ENCODE data around the gene MYCL. TPM values are rescaled to one million over a fixed set of nuclear protein-coding genes. Genes with fewer than 3 reads are reported as not detected.

The MYCL gene
- total and polyA plus RNA-seq, 2 of the 13 experiments (the other 11 are each of a cell fraction or from before 2014, with no cell fraction given) = 0.31 to 1.7 TPM

DNA sequence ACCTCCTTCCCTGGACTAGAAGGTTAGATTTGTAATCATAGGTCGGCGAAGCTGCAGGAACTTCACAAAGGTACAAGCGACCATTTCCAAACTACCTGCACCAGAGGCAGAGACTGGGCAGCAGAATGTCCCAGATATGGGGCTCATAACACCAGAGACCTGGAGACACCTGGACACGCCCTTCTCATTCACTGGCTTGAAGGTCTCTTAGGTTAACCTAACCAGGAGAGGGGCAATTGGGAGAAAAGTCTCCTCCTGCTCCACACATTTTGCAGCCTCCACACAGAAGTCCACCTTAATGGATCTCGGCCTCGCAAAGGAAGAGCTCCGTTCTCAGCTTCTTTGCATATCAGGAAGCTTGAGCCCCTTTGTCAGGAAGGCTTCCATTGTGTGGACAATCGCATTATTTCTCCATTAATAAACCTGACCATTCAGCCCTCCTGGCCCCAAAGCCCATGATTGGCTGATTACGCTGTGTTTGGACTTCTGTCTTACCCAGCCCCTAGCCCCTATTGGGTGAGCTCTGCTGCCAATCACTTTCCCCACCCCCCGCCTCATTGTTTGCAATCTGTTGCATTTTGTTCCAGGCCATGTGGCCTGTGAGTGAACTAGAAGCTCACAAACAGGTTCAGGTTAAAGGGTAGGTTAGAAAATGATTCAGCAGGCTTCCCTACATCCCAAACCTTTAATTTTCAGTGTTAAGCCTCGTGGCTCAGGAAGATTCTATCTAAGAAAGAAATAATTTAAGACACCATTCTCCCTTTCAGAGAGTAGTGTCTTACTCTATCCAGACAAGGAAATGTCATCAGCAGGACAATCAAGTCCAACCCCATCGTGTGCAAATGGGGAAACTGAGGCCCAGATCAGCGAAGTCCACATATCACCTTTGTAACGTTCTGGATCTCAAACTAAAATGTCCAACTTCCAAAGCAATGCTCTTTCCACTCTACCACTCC, 2.8 kb downstream of the MYCL start (continued):
- TF ChIP-seq PHF21A (CRISPR knock-in tag; IDR thresholded peaks at IDR 0.05) (no peak), MED1 (CRISPR knock-in tag; IDR thresholded peaks at IDR 0.05) (peak; percentile 34; the same call in 1 of the 2 replicates), HNRNPH1 (optimal IDR thresholded peaks at IDR 0.05; ENCODE audit: low read depth, low read length) (no peak), BCLAF1 (IDR thresholded peaks at IDR 0.05) (no peak), SP140L (CRISPR knock-in tag; IDR thresholded peaks at IDR 0.05; ENCODE audit: borderline replicate concordance) (no peak), TIGD3 (CRISPR knock-in tag; IDR thresholded peaks at IDR 0.05; ENCODE audit: borderline replicate concordance) (no peak), PRDM4 (CRISPR knock-in tag; IDR thresholded peaks at IDR 0.05; ENCODE audit: borderline replicate concordance) (no peak), ZNF292 (CRISPR knock-in tag; IDR thresholded peaks at IDR 0.05; ENCODE audit: borderline replicate concordance, low read depth) (no peak), CBX1 (IDR thresholded peaks at IDR 0.05; ENCODE audit: low read depth) (no peak), KDM4B (CRISPR knock-in tag; IDR thresholded peaks at IDR 0.05) (no peak), ZIK1 (CRISPR knock-in tag; IDR thresholded peaks at IDR 0.05; ENCODE audit: borderline replicate concordance, low read depth) (no peak), GMEB1 (CRISPR knock-in tag; IDR thresholded peaks at IDR 0.05; ENCODE audit: borderline replicate concordance) (0 out of 2 replicates have a peak, but pooled peaks have one; percentile 24), GABPB1 (CRISPR knock-in tag; IDR thresholded peaks at IDR 0.05) (0 out of 2 replicates have a peak, but pooled peaks have one; percentile 2), PHF8 (CRISPR knock-in tag; IDR thresholded peaks at IDR 0.05) (no peak), ETV5 (CRISPR knock-in tag; IDR thresholded peaks at IDR 0.05; ENCODE audit: borderline replicate concordance) (0 out of 2 replicates have a peak, but pooled peaks have one; percentile 11), ZNF20 (CRISPR knock-in tag; IDR thresholded peaks at IDR 0.05) (no peak), TRIM22 (IDR thresholded peaks at IDR 0.05) (no peak)
- TF ChIP-seq, protein P1, sequence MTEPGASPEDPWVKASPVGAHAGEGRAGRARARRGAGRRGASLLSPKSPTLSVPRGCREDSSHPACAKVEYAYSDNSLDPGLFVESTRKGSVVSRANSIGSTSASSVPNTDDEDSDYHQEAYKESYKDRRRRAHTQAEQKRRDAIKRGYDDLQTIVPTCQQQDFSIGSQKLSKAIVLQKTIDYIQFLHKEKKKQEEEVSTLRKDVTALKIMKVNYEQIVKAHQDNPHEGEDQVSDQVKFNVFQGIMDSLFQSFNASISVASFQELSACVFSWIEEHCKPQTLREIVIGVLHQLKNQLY (CRISPR knock-in tag; IDR thresholded peaks at IDR 0.05) = peak; percentile 92
